ENCODE data around the gene SNRNP27.

SNRNP27 gene

DNA sequence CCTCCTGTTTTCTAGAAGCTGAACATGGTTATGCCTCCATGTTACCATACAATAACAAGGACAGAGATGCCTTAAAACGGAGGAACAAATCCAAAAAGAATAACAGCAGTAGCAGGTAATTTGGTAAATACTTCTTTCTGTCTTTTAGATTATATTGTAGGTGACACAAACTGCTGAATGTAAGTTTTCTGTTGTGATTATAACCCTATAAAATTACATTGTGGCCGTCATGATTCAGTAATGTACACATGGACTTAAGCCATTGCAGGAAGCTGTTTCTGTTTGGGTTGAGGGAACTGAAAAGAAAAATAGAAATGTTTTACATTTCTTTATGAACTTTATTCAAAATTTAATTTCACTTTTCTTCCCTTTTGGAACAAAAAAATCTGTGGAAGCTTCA, 22.4 kb downstream of the SNRNP27 start:
- no peak for DNase-seq

DNA sequence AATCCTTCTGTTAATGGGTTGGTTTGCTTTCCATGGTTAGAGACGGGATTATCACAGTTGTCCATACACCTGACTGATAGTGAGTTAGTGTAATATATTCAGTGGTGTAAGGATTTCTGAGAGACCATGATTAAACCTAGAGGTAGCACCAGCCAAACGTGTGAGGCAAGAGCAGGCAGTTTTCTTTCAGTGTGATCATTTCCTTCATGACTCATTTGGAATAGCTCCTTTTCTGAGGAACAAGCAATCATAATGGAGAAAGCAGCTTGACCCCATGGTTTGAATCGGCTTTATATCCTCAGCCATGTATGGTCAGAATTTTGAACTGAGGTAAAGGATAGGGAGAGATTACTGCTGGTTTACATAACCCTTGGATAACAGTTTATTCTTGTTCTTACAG, 24.1 kb downstream of the SNRNP27 start:
- peak; percentile 69 to 87 (median 76) for DNase-seq

DNA sequence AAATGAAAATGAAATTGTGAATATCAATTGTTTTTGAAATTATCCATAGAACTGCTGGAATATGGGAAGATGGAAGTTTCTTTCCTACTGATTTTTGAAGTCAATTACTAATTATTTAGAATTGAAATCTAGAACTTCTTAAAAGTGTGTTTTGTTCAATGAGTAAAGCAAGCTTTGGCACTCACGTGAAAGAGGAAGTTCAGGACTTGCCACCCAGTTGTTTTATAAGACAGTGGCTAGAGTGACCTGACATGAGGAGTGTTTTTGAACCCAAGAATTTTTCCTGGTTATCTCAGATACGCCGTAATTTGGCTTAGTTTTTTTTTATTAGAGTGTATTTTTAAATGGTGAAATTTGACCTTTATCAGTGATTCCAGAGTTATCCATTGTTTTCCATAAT, 24.6 kb downstream of the SNRNP27 start:
- peak; percentile 43 to 72 (median 57) for DNase-seq

DNA sequence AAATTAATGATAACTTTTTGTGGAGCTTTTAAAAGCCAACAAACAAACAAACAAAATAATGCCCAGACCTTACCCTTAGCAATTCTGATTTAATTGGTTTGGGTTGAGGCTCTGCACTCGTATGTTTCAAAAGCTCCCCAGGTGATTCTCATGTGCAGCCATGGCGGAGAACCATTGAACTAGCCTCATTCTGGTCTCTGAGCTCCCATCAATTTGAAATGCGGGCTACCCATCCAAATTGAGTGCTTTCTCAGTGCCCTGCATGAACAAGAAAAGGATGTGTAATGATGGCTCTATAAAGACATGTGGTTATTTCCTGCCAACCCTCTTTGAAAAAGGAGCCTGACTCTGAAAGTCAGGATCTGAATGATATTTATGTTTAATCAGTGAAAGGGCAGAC, 29.4 kb downstream of the SNRNP27 start:
- no peak for DNase-seq

DNA sequence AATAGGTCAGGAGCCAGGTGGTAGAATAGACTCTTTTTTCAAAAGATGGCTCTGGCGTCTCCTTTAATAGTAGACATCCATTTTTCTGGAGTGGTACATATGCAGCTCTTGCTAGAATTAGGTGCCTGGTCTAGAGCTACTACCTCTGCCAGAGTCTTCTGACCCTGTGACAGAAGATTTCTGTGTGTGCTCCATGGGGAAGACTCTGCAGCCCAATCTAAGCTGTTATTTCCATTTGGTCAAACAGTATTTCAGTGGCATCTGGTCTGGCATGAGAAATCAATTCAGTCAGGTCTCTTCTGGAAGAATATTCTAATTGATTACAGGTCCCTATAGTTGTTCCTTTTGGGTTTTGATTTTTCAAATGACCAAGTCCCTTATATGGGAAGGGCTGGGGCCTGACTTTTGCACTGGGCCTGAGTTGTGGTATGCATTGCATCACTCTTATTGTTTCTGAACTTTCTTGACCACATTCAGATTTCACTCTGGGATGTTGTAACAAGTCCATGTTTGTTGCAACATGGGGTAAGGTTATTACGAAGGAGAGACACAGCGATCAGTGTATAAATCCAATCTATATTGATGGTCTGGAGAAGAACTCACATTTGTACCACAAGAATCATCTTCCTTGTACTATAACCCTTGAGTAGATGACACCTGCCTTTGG, 33.2 kb downstream of the SNRNP27 start:
- peak; percentile 32 to 70 (median 56) for DNase-seq

DNA sequence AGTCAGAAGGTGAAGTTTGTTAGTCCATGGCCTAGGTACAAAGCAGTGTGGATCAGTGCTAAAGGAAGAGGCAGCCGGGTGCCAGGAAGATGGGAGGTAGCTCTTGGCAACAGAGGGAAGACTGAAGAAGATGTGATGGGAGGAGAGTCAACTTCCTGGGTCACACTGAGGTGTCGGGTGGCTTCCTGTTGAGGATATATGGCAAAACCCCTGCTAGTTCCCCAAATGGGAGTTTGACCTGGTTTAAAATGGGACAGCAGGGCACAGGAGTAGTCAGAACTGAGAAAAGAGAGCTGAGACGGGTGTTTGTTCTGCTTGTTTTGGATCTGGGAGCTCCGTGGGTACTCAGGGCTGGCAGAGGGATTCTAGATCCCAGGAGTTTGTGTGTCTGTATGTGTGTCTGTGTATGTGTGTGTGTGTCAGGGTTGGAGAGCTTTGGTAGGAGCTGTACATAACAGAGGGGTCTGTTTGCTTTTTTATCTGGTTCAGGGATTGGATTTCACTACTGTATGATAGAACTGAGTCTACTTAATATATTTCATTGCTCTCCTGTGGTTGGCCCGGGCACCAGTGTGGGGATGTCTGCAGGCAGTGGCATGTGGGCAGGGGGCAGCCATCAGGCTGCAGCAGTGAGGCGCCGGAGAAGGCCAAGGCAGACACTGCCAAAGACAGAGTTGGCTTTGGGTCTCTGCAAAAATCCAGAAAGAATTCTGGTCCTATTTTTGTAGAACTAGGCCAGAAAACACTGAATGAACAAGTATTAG, 38.3 kb downstream of the SNRNP27 start:
- DNase-seq = peak in 3 of 4 experiments; percentile 36 to 50 (median 37)

DNA sequence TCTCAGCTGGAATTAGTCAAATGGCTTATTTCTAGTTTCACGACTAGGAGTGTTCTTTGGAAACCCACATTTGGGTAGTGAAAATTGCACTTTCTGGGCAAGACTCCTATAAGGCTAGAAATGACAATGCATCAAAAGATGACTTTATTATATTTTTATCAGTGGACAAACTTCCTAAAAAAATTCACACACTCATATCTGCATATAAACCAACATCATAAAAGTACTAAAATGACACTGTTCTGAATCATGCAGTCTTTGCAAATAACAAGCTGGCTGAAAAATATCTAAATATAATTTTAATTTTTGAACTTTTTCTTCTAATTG, 38.8 kb downstream of the SNRNP27 start:
- DNase-seq = no peak

DNA sequence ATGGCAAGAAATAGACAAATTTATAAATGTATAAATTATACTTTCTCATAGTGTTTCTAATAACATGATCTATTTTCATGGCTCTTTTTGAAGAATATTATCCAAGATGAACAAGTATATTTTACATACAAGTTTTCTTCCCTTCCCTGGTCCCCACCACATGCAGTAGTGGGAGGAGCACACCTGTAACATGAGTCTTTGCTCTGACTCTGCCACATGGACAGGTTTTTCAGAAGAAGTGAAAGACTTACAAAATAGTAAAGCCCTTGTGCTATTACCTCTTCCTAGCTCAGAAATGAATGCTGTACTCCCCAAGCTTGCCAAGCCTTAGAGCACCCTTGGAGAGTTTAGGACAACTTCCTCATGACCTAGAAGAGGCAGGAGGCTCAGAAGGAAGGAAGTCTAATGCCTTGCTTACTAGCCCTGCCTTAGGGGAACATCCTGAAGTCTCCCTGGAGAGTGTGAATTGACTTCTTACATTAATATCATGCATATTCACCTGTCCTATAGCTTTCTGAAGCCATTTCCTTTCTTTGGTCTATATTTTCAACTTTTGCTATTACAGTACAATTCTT, 39.6 kb downstream of the SNRNP27 start:
- DNase-seq = peak; percentile 66 to 85 (median 81)

DNA sequence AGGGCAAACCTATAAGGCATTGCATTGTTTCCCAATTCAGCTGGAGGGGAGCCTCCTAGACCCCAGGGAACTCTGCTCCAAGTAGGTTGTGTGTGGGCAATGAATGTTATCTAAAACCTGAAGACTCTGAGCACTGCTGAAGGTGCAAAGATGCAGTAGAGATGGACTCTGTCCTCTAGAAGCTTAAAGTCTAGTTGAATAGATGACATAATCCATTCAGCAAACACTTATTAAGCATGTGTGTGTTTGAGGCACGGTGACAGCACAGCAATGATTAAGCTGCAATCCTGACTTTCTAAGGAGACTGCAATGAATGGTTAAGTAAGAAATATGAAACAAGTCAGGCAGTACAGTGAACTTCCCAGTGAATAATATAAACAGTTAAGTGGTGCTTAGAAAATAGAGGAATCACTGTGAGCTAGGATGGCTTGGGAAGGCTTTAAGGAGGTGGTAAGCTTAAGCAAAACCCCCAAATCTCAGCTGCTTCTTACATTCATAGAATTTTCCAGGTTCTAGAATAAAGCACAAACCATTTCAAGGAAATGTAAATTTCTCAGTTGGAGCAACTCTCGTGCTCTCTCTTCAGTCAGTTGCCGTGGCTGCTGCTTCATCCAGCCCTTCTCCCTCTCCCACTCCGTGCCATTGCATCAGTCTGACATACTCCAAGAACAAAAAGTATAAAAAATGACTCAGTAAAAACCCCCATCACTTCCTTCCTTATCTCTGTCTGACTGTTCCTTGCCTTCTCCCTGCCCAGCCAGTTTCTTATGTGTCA, 40.3 kb downstream of the SNRNP27 start:
- DNase-seq = peak; percentile 82 to 95 (median 90)

DNA sequence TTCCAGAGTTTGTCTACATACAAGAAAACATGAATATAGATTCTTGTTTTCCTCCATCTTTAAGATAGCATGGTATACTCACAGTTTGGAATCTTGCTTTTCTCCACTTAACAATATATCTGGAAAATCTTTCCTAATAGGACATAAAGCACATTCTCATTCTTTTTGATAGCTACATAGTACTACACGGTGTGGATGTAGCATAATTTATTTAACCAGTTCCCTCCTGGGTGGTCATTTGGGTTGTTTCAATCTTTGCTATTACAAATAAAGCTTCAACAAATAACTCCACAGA, 40.8 kb downstream of the SNRNP27 start:
- DNase-seq = no peak

DNA sequence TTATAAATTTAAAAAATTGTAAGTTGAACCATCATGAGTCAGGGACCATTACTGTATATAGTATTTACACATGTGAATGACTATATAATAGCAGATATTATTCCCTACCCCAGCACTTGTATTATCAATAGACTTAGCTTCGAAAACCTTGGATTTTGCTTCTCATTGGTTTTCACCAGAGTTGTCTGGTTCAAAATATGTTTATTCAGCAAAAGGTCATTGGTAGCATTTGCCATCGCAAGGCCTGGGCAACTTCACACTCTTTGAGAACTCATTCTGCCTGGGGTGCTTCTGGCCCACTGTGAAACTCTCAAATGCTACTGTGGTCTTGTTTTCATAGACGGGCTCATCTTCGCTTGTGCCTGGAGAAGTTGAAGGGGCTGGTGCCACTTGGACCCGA, 41.3 kb downstream of the SNRNP27 start:
- no peak for DNase-seq

DNA sequence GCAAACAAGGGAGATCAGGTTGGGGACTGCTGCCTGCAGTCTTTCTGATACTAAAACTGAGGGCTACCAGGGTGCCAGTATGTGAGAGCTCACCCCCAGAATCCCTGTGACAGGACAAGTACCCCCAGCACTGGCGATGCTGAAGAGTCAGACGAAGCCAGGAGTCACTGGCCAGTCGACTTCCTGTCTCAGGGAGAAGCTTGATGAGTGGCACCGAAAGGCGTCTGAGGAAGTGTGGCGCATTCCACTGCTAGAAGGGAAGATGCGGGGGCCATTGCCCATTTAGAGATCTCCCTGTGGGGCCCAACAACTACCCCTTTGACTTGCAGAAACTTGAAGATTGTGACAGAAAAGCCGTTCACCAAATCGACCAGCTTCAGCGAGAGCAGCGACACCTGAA, 43.1 kb downstream of the SNRNP27 start:
- DNase-seq = peak; percentile 30 to 59 (median 52)

DNA sequence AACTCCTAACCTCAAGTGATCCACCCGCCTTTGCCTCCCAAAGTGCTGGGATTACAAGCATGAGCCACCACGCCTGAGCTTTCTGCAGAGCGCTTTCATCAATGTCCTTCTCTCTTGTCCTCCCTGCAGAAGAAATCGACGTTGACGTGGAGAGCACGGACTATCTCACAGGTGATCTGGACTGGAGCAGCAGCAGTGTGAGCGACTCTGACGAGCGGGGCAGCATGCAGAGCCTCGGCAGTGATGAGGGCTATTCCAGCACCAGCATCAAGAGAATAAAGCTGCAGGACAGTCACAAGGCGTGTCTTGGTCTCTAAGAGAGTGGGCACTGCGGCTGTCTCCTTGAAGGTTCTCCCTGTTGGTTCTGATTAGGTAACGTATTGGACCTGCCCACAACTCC, 44.2 kb downstream of the SNRNP27 start:
- DNase-seq = no peak

DNA sequence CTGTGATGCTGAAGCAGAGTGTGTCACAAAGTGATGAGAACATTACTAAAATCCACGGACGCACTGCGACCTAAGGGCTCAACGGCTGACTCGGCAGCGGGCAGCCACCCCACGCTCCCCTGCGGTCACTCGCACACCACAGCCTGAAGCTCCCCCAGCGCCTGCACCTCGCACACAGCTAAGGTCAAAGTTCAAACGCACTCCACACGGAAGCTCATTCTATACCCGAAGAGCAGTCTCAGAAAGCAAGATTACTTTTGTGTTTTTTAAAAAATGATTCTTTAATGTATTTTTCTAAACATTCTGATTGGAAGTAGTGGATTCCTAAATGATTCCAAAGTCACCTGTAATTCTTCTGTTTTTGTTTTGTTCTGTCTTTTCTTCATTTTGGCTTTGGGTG, 46.0 kb downstream of the SNRNP27 start:
- no peak for DNase-seq

DNA sequence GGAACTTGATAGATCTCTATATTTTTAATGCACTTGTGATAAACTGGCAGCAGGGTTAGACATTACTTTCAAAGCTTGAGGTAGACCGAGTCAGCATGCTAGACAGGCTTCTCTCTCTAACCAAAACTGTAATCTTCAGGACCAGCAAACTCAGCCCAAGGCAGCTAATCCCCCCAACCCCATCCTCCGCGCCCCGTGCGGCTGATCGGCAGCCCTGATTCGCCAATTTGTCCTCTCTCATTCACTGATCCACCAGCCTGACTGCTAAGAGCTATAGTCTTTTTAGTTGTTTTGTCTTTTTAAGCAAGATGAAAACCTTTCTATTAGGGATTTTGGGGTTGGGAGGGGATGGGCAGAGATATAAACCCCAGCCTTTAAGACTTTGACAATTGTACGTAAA, 46.9 kb downstream of the SNRNP27 start:
- DNase-seq = no peak

DNA sequence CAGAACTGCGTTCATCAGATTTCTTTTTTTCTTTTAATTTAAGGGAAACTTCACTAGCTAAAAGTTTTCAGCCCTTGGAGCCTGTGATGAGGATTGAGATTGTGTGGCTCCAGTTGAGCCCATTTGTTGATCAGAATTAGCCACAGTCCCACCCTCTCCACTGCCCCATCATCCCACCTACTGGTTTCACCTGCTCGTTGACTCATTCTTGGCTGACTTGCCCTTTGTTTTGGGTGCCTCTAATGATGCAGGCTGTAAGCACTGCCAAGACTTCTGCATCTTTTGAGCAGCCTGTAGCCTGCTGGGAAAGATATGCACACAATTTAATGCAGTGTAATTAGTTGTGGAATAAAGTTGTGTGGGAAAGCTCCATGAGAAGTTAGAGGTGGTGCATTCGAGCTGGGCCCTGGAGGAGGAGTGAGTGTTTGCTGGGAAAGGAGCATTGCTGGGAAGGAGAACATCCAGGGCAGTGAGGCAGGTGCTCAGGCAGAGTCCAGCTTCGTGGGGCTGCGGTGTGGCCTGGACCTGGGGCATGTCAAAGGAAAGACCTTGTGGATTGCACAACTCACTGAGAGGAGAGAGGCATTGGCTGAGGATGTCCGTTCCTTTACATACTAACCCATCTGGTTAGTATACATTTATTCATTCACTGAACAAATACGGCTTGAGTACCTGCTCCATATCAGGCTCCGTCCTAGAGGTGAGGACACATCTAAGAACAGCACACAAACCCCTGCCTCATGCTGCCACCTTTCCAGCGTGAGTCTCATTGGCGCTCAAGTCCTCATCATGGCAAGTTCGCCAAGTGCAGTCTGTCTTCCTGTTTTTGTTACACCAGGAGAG, 49.5 kb downstream of the SNRNP27 start:
- no peak for DNase-seq

DNA sequence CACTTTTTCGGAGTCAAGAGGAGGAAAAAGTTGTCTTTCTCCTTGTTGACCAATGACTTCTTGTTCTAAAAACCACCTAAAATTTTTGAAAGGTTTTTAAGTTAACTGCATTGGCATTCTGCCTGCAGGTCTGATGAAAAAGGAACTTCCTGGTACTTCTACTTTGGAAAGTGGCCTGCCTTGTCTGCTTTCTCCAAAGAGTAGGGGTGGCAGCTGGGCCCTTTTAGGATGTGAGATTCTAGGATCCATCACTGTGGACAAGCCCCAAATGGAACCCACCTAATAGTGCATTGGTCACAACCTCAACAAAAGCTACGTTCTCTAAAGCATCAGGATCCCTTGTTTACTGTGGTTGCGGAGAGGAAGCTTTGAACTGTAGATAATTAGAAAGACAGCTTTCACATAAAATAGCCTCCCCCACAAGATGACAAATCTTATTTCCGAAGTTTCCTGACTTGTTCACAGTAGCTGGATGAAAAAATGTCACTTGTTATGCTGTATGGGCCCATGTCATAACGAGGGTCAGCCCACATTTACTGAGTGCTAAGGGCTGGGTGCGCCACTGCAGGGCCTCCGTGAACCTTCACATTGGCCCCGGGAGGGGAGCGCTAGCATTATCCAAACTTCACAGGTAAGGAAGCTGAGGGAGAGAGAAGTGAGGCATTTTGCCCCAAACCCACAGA, 50.2 kb downstream of the SNRNP27 start:
- DNase-seq = peak in 2 of 4 experiments; percentile 14 to 50

DNA sequence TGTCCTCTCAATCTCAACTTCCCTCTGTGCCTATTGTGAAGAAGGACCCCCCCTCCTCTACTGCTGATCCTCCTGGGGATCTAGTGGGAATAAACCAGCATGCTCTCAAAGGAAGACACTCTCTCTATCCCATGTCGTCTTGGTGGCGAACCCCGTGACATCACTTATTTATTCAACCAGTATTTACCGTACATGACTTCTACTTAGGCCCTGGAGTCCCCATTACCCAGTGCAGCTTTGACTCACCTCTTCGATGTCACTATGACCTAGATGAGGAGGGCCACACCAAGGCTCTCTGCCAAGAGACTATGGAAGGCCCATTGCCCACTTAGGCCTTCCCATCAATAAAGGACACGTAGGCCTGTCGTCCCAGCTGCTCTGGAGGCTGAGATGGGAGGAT, 51.0 kb downstream of the SNRNP27 start:
- DNase-seq = no peak

DNA sequence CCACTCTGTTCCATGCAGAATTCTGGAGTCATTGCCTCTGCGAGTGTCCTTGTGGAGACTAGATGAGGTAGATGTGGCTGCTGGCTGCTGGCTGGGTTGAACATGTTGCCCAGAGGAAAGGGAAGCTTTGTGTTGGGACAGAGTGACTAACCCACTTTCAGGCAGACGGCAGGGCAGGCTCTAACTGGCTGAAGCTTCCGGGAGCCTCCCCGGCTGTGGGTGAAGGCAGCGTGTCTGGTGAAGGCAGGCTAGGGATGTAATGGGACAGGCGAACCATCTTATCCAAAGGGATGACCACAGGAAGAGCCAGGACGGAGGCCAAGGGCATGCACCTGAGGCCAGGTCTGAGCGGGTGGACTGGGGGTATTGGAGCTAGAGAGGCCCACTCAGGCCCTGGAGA, 51.7 kb downstream of the SNRNP27 start:
- peak; percentile 85 to 91 (median 90) for DNase-seq

DNA sequence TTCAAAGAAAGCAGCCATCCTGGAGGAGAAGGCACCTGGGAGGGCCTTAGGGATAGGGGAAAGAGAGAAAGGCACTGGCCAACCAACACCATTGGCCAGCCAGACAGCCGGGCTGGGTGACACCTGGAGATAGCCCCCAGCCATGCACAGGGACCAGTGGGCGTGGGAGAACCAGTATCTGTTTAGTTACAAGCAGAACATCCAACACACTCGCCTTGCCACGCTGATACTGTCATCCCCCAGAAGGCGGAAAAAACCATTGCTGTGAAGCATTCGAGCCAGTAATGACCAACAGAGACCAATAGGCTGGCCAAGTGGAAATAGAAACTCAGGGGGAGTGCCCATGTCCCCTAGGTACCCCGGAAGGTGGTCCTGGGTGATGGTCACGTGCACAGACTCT, 52.2 kb downstream of the SNRNP27 start:
- DNase-seq = no peak

DNA sequence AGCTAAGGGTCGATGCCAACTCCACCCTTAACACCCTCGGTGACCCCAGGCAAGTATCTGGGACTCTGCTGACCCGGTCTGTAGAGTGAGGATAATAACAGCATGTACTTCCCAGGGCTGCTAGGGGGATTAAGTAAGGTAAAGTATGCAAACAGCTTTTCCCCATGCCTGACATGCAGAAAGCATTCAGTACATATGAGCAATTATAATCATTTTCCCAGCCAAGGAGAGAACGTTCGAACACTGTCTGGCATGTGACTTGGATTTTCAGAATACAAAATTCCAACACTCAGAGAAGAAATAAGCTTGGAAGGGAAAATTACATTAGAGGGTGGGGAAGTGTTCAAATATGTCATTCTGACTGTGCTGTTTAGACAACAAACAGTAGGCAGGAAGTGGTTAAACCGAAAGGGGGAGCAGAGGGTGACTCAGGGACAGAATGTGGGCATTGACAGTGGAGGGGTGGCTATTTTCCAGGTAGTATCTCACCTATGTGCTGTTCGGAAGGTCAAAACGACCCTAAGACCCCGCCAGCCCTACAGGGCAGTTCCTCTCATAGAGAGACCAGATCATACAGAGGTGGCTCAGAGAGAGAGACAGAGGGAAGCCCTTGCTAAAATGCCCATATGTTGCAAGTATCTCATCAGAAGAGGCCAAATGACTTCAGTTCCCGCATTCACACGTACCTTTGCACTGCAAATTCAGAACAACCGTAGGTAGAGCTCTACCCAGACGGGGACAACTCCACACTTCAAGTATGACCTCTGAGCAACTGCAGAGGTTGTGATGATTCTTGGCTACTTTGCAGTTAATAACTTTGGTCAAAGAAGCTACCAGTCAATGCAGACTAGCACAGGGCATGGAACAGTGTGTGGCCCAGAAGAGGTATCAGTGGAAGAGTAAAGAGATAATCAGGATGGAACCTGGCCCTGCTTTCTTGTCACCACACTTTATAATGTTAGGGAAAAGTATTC, 52.9 kb downstream of the SNRNP27 start:
- peak; percentile 45 to 76 (median 68) for DNase-seq

Measured in suppressor macrophage (primary cell).